RCC 7860 (cell line): ENCODE results near the gene AK4.
"Not testable (repeated sequence)": the region's sequence is repeated elsewhere in the genome, so short reads cannot be mapped to it uniquely, and the experiment has no call there.

Source experiments
- DNase-seq: peaks from one replicate; pipeline ENCODE4 v3.0.0-alpha.2; 2015; ENCODE audit warnings: low spot score
- FAIRE-seq: peaks from 2 replicates; lab custom pipeline; 2012; peaks lifted over from hg19 to GRCh38; lab: Jason Lieb, UNC

The AK4 gene

GRCh38 chr1:65210325-65210724 lies 62.3 kb downstream of the AK4 start:
- FAIRE-seq (no peak), DNase-seq (no peak)

- no peak for DNase-seq
- FAIRE-seq = no peak
These were observed 63.3 kb downstream of the AK4 start for GRCh38 chr1:65211331-65211730.

DNA sequence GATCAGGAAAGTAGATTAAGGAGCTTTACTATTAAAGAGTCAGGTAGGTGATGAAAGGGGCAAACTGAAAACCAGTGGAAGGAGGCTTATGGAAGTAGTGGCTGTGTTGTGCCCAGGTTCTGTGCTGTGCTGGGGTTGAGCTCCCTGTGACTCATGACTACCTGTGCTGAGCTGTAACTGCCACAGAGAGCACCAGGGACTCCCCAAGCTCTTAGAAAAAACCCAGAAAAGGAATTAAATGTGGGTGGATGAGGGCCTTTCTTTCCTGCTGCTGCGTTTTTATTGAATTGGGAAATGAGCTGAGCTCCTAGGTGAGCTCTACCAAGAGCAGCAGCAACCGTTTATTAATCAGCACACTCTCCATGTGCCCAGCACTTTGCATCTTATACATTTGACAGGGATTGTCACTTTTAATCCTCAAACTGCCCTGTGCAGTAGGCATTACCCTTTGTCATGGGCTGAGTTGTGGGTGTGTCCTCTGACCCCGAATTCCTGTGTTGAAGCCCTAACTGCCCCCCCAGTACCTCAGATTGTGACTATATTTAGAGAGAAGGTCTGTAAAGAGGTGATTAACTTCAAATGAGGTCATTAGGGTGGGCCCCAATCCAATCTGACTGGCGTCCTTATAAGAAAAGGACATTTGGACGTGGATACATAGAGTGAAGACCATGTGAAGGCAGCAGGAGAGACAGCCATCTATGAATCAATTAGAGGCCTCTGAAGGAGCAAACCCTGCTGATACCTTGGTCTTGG lies 65.4 kb downstream of the AK4 start:
- FAIRE-seq (no peak), DNase-seq (no peak)

- FAIRE-seq (no peak), DNase-seq (no peak)
These were observed 66.5 kb downstream of the AK4 start for GRCh38 chr1:65214340-65215027.

GRCh38 chr1:65216989-65217388 lies 69.0 kb downstream of the AK4 start:
- DNase-seq (no peak), FAIRE-seq (no peak)

GRCh38 chr1:65221638-65222339 lies 73.8 kb downstream of the AK4 start:
- DNase-seq (no peak), FAIRE-seq (no peak)

DNA sequence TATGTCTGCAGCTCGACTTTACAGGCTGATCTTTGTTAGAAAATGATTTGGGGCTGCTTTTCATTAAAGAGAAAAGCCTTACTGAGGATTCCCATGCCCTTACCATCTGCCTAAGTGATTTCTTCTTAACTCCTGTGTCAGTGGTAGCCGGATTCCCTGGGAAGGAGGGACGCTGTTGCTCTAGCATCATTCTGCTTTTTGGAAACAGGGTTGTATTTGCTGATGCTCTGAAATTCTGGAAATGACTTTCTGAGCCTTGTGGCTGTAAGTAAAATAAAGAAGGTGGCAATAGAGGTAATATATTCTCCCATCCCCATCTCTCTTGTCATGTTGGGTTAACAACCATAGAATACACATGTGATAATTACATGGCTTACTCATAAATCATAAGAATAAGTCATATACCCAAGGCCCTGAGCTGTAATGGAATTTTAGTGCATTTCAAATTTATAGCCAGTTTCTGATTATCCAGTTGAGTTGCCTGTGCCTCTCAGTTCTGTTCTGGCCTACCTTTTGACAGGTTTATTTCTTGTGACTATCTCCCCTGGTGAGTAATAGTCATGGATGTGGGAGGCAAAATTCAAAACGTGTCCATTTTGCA lies 74.4 kb downstream of the AK4 start:
- no peak for FAIRE-seq
- no peak for DNase-seq

GRCh38 chr1:65224681-65225091 lies 76.7 kb downstream of the AK4 start:
- DNase-seq (no peak), FAIRE-seq (no peak)

GRCh38 chr1:65225179-65225578 lies 77.2 kb downstream of the AK4 start:
- no peak for FAIRE-seq

GRCh38 chr1:65229201-65229600 lies 81.2 kb downstream of the AK4 start:
- FAIRE-seq = no peak
- DNase-seq = no peak

More at GRCh38 chr1:65225179-65225578, 77.2 kb downstream of the AK4 start:
- no peak for DNase-seq

GRCh38 chr1:65229754-65230339 lies 81.8 kb downstream of the AK4 start:
- no peak for FAIRE-seq

DNA sequence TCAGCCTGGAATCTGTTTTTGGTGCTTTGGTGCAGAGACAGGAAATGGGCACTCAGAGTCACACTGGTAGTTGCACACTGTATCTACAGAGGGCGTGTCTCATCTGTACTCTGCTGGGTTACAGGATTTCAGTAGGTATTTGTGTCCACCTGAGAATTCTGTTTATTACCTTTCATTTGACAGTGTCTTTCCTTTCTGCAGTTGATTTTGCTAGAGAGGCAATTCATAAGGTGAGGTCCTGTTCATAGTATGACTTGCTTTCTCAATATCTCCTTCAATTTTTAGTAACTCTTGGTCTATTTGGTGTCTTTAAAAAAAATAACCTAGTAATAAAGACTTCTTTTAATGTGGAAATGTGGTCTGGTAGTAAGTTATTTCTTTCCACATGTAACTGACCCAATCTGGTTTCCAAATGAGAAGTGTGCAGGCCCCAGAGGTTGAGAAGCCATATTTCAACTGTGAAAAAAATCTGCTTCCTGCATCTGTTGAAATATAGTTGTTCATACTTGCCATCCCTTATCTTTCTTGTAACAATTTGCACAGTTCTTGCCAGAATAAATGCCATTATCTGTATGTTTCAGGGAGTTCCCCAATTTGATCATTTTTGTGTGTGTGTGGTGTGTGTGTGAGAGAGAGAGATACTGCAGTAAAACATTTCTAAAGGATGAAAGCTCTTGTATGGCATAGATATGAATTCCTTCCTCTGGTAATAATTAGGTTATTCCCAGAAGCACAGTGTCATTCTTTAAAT lies 82.9 kb downstream of the AK4 start:
- DNase-seq (no peak), FAIRE-seq (no peak)

More at GRCh38 chr1:65229754-65230339, 81.8 kb downstream of the AK4 start:
- no peak for DNase-seq

DNA sequence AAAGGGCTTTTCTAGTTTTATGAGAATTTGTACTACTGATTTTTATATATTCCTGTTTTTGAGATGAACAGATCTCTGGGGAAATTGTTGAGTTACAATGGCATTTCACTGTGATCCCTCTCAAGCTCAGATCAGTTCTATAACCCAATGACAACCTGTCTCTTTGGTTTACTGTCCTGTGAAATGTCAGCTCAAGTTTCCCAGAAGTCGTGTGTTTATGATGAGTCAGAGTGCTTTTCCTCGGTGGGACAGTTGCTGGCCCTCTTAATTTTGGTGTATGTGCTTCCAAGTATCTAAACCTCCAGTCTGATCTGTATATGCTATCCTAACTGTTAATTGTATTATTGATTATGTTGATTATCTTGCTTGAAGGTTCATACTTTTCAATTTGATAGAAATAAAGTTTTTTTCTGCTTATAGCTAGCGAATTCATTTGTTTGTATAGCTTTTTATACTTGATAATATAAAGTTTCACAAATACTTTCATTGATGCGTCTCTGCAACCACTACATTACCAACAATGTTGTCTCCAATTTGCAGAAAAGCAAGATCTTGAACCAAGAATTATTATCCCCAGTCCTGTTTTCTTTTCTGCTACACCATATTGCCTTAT lies 83.8 kb downstream of the AK4 start:
- DNase-seq (no peak), FAIRE-seq (no peak)

- no peak for FAIRE-seq
- DNase-seq = no peak
These were observed 84.5 kb downstream of the AK4 start for GRCh38 chr1:65232461-65232990.

DNA sequence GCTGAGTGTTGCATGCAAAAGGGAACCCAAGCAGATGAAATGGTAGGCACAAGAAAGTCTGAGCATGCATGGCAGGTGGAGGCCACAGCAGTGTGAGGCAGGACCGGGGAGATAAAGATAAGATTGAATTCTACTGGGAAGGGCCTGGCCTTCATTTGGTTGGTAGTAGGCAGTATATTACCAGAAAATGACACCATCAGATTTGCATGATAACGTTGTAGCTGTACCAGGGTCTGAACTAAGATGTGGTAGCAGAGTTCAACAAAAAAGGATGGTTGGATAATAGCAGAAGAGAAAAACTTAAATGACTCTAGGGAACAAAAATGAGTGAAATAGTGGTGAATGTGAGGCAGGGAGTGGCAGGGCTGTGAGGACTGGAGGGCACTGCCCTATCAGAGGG lies 85.8 kb downstream of the AK4 start:
- FAIRE-seq = no peak

DNA sequence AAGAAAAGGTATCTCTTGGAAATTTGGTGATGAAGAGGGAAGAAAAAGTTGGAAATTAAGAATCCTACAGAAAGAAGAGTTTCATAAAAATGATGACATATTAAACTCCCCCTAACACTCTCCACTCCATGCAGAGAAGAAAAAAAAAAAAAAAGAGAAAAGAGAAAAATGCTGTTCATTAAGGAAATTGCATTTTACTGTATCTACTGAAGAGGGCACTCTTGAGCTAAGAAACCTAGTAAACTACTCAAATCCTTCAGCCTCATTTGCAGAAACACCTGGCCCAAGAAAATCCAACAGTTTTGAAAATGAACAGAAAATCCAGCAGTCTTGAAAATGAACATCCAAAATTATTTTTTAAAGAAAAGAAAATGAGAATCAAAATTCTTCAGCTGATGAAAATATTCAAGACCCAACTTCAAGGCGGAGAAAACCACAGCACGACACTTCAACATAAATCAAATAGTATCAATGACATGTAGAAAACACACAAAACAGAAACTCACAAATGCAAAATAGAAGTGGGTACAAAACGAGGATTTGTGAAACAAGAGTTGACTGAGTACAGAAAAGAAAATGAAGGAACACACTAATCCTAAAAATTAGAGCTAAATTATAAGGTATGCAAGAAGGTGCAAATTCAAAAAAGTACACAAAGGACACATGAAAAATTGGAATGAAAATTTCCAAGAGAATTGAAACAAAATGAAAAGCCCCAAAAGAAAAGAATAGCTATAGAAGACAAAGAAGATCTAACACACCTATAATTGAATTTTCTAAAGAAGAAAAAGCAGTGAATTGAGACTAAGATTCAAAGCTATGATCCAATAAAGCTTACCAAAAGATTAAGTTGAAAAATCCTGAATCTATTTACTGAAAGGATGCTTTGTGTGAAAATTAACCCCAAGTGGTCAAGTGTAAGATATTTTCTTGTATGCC lies 88.1 kb downstream of the AK4 start:
- FAIRE-seq = peak; percentile 81
- DNase-seq = peak; percentile 49

More for the DNA sequence above, 85.8 kb downstream of the AK4 start:
- no peak for DNase-seq

- FAIRE-seq, DNase-seq: not testable (repeated sequence)
These were observed 89.1 kb downstream of the AK4 start for GRCh38 chr1:65237088-65237487.

- FAIRE-seq = no peak
- no peak for DNase-seq
These were observed 89.5 kb downstream of the AK4 start for GRCh38 chr1:65237503-65237902.
